GM19438 (cell line): ENCODE data around the gene PBX1.

Source experiments
- ATAC-seq: cut with Tn5 transposase; IDR thresholded peaks from one replicate; pipeline ENCODE4 v1.9.1; 2021; ENCODE audit warnings: low read depth; ENCODE audit not compliant: unreplicated experiment

Gene PBX1

DNA sequence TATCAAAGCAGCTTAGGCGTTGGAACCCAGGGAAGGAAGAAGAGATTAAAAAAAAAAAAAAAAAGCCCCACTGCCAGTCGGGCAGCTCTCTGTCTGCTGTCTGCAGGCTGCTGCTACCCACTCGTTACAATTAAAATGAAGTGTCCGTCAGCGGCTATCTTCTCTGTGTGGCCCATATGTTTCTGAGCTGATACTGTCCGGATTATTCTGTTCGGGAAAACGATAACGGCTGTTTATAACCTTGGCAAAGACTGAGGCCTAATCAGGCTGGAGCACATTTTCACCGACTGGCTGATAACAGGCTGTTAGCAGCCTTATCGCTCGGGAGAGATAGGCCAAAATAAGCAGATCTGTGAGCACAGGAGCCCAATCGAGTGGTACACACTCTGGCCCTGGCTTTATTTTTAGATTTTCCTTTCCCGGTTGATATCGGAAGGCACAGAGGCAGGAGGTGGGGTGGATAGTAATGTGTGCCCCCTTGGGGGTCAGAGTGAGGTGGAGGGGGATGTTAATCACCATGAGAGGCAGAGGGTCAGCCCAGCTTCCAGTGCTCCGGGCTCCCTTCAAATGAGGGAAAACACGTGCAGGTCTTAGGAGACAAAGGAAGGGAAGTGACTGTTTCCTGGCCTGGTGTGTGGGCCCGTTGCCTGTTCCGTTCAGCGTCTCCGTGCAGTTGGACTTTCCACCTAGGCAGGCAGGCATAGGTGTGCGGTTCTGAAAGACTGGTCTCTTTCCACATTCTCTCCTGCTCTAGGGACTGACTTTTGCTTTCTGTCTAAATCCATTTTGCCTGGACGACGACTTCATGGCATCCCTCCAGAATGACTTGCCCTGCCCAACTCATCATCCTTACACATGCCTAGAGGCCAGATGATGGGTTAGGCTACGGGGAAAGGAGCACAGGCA, 153.4 kb downstream of the PBX1 start:
- no peak for ATAC-seq

DNA sequence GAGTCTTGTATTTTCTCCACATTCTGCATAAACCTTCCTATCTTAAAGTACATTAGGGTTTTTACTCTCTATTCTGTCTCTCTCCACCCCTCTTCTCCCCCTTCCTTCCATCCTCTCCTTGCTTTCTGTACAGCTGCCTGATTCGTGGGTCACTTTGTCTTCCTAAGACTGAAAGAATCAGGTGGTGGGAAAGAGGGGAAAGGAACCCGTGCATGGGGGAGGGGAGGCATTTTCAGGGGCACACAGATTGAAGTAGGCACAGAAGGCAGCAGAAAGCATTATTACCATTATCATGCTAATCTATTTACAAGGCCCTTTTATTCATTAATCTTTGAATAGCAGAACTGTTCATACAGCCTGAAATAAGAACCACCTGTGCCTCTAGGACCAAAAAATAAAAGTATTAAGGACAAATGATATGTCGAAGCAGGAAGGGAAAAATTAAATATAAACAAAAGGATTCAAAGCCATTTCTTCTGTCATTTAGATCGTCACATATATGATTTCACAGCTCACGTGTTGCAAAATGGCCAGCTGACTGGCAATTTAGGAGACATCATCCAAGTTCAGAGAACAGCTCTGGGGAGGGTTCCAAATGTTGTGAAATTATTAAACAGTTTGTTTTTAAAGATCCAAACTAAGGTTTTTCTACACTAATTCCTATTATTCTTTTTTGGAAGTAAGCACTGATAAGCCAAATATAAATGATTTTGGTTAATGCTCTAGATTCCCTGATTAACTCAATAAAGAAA, 154.6 kb downstream of the PBX1 start:
- no peak for ATAC-seq

DNA sequence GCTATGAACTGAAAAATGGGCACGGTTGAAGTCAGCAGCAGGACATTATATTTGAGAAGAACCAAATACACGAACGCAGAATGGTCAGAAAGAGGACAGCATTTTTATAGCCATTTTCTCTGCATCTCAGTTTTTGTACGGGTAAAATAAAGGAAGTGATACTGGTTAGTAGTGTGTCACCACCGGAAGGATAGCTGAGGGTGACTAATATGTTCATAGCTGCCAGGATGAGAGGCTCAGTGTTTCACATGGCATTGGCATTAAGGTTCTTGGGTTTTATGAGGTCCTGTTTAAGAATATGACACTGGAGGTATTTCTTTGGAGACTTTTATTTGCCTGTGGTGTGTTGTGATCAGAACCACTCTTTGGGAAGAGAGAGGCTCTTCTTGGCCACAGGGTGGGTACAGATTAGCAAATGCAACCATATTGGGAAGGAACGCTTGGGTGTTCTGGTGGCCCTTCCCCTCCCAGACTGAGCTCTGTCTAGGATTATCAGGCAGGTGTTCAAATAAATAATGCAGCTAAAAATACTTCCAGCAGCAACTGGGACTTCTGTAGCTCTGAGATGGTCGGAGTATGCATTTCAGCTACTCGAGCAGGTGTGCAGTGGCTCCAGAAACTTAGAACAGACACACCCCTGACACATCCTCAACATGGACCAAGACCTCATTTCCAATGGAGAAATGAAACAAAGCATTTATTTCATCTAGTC, 158.2 kb downstream of the PBX1 start:
- ATAC-seq: peak; percentile 70

DNA sequence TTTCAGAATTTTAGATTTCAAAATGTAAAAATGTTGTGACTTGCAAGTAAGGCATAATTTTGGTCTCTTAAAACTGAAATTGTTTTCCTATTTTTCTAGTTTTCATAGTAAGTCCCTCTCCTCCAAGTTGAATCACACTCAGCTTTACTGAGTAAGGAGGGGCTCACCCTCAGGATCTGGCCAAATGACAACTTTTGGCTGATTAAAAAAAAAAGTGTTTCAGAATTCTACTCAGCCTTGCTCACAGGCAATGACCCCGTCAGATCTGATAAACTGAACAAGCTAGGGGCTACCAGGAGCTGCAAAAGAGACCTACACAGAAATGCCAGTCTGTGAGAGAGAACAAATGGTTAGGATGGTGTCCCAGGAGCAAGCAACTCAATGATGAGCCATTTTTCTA, 159.8 kb downstream of the PBX1 start:
- no peak for ATAC-seq

DNA sequence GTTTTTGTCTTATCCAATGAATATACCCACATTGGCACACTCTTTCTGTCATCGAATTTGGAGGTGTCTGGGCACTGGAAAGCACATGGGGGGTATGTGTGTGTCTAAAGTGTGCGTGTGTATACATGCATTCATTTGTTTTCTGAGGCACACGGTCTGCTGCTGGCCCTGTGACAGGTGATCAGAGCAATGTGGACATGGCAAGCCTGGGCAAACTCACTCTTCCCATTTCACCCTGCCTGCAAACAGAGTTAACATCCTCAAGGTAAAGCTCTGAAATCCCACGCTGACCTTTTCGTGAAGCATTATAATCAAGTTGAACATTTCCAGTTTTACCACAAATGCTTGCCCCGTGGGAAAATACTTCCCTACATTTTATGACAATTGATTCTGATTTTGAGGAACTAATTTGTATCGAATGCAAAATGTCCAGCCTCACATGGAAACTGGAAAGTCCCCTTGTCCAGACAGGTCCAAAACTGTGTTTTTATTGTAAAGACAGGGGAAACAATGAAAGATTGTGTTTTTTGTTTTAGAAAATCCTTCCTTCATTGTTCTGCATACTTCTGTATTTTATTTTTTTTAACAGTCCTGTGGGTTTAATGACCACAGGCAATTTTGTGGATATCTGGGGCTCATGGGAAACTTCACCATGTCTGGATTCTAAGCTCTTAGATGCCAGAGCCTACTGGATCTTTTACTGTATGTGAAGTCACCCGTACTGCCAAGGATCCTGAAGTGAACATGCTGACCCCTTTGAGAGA, 160.9 kb downstream of the PBX1 start:
- no peak for ATAC-seq

DNA sequence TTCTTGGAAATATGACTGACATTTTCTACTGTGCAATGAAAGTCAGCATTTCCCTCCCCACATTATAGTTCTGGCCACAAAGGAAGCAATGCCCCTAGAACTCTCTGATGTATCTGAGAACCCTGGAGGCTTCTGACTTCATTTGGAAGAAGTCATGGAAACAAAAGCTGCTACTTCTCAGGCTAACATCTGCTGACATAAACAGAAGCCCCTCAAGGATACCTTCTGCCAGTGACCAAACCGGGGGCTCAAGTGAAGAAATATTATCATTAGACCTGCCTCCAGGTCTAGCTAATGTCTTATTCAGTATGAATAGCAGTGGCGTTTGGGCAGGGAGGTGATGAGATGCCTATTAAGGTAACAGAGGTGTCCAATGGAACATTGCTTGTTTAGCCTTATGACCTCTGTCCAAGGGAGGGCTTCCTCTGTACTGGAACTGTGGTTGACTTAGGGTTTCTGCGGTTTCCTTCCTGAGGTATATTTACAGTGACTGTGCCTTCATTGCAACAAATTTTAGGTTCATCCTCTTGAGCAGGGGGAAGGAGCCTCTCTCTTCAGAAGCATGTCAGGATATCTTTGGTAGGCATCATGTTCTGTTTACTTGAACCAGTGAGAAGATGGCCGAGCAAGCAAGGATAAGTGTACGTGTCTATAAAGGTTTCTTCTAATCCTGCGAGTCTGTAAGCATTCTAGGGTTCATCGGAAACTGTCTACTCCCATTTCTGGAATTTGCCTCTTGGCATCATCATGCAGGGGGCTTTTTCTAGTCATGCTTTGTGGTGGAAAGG, 161.7 kb downstream of the PBX1 start:
- ATAC-seq: no peak

DNA sequence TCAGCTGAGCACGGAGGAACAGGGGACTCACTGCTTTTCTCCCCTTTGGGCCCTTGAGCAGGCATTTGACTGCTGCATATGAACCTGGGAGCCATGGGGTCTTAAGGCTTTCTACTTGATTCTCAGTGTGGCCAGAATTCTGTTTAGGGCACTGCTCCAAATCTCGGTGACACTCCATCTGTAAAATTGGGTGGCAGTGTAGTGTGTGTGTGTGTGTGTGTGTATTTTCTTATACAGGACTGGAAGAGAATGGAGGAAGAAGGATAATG, 162.2 kb downstream of the PBX1 start:
- ATAC-seq: no peak

DNA sequence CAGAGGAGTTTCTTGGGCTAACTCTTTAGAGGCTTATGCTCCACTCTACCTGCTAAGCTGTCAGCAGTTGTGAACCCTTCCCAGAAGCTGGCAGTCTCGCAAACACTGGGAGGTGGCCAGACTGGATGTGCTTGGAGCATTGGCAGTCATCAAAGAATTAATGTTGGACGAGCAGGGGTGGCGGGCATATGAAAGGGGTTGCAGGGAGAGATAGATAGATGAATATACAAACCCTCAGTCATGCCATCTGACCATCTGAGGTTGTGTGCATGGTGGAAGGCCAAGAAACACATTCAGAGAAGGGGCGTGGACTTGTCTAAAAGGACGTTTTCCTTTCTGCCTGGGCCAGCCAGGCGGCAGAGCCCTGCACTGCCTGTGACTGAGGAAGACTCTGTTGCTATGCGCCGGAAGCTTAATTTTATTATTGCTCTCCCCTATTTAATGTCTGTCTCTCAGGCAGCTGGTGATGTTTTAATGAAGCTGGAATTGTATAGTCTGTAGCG, 164.4 kb downstream of the PBX1 start:
- ATAC-seq: no peak

DNA sequence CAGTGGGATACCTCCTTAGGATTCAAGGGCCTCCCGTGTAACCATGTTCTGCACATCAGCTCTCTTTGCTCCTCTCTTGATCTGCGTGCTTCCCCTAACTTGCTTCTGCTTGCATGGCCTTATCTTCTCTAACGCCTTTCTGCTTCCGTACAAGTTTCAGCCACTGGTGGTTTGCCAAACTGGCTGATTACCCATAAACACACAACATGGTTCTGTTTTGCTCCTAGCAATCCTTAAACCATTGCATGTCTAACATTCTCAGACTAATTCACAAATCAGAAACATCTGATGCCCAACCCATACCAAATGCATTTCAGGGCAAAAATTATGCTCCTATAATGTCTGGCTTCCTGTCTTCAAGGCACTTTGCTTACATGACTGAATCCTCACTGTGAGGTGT, 166.4 kb downstream of the PBX1 start:
- no peak for ATAC-seq

DNA sequence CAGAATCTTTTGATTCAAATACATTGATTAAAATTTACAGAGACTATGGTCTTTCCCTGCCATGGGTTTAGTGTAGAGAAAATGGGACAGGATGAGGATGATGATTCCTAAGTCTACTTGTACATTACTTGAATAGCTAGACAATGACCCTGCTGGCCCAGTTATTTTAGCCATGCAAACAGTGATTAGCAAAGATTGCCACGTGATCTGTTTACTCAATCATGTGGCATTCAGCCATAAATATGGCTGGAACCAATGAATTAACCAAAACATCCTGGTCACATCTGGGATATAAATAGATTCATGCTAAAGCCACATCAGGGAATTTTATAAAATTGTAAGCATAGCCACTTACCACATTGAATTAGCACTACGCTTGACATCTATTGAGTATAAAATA, 167.3 kb downstream of the PBX1 start:
- ATAC-seq: no peak

DNA sequence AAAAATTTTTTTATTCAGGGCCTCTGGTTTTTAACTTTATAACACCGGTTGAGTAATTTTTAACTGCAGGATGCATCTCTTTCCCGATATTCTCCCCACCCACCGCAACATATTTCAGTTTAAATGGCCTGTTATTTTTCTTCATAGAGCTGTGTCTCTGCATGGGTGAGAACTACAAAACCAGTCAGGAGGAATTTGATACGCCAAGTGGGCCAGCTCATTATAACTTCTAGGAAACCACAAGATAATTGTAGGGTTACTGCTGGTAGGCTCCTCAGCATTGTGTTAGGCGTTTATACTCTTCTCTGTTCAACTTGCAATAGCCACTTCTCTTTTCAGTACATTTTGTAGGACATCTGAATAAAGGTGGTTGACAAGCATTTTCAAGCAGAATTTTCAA, 169.7 kb downstream of the PBX1 start:
- ATAC-seq: no peak

DNA sequence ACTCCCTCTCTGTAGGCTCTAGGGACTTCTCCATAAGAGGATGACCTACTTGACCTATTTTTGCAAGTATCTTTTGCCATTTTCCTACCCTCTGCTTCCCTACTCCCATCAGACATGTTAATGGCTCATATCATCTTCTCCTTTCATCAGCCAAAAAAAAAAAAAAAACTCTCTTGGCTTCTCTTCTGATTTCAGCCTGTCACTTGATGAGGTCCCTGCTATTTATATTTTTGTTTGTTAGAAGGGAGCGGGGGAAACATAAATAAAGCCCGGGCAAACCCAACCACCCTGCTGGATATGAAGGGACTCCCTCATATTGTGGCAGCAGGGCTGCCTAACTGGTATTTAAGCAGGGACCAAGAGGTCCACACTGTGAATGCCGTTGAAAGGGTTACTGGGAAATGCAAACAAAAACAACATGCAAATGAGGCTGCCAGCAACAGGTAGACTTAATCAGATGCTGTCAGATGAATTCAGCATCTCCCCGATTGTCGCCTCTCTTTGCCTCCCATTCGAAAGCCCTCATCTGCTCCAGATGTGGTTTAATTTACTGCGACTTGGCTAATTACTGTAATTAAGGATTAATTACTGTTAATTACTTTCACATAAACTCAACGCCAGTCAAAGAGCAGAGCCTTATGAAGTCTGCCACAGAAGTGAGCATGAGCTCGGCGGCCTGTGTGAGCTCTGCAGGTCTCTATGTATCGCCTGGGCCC, 172.3 kb downstream of the PBX1 start:
- ATAC-seq: no peak

DNA sequence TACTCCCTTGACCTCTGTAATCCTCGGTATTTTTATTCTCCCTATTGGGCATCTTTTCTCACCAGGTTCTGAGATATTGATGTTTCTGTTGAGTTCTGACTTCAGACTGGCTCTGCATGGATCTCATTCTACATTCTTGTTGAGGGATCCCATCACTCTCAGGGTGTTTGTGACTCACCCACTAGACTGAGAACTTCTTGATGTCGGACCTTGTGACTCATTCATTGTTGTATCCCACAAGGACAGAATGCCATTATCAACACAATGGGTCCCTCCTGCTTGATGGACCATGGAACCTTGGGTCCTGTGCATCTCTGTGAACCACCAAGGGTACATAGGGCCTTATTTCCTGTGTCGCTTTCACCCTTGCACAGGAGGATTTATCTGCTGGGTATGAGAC, 174.1 kb downstream of the PBX1 start:
- ATAC-seq: no peak

DNA sequence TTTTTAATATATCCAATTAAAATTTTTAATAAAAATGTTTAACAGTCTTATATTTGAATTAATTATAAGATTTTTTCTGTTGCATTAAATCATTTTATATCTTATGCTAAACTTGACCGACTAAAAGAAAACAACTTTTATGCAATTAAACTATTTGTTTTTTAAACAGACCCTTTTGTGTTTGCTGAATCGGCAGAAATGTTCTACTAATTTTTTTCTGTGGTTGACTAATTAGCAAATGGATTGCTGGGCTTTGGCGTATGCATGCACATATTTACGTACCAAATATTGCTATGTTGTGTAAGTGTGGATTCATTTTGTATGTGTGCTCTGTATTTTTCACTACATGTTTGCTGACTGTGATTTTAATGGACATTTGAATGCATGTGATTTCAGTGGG, 174.8 kb downstream of the PBX1 start:
- no peak for ATAC-seq

DNA sequence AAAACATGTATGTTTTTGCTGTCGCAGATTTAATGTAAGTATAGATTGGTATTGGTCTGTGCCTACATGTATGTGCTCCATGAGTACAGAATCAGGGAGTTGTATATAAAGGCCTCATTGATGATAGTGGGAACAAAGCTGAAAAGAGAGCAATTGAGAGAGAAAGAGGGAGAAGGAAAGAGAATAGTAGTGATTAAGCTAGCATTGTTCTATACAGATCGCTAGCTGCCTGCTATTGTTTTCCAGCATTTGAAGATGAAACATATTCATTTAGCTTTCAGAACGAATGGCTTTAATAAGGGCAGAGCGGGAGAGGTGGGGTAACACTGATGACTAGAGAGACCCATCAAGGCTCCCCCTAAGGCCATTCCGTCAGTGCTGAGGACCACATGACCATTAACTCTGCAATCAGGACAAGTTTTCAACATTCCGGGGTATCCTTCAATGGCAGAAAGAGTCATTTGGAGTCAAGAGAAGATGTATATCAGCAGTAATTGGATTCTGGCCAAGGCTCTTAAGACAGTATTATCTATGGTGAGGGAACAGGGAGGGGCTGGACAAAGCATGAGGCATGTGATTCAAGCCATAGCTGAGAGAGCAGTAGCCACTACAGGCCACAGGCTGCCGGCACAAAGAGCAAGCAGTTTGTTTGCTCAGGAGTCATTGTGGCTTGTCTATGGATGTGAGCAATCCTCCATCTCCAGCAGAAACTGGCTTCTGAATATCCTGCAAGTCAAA, 176.5 kb downstream of the PBX1 start:
- ATAC-seq: no peak

DNA sequence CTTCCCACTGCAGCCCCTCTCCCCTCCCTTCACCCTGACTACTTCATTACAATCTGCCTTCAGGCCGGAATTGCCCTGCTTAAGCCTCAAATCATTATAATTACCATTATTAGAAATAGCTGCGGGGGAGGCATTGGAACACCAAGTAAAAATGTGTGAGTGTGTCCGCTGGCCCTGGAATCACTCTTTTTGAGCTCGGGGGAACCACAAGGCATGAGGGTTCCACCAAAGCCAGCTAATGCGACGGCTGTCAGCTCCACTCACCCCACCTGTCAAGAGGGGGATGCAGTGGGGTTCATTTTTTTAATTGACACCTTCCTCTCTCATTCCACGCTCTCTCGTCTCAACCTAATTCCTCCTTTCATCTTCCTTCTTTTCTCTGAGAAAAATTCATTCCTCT, 177.2 kb downstream of the PBX1 start:
- ATAC-seq: no peak

DNA sequence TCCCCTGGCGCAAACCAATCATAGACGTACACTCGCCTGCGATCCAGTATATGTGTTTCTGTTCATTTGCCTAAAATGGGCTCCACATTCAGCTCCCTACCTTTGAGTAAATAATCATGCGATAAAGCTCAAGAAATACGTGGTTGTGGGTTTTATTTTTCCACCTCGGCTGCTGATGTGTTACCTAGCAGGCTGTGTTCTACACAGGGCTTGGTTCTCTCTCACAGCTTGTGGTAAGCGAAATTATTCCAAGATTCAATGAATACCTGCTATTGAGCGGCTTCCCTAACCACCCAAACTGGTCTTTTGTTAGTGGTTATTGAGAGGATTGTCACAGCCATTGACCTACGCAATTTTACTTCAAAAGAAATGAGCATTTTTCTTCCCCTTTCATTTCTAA, 180.2 kb downstream of the PBX1 start:
- no peak for ATAC-seq

DNA sequence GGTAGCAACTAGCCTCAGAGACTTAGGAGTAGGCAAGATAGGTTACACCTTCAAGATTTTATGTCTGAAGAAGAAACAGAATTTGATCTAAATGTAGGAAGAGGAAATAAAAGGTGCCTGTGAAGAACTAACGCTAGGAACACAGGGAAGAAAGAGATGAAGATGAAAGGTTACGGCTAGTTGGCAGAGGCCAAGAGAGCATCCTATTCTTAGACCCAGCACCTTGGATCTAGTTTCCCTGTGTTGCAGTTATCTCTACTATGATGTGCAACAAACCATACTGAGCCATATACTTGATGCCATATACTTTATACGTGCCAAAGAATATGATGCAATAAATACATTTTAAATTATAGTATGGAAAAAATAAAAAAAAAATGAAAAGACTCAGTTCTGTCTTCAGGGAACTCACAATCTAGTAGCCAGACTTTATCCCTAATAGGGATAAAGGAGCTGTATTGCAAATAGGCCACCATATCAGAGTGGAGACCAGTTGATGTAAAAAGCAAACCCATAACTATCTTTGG, 181.1 kb downstream of the PBX1 start:
- no peak for ATAC-seq
